K562 (cell line): Measurements from ENCODE around the gene TFCP2. TPM values are rescaled to one million over a fixed set of nuclear protein-coding genes. Genes with fewer than 3 reads are reported as not detected.

ENCODE experiments used
- ATAC-seq: fragments of 200-7000 bp; cut with Tn5 transposase; 3 replicates; pipeline ENCODE4 v1.9.1; 2020; ENCODE audit warnings: moderate library complexity
- BruUV-seq: library from RNA; stranded (reverse); fragments of 400-500 nt; replicated peaks from 2 replicates; lab custom pipeline; 2021; lab: Mats Ljungman, UMichigan
- CTCF ChIA-PET: fragments of 300-600 bp; formaldehyde crosslinking; extraction: SDS; loops from one replicate; lab custom pipeline; 2021; ENCODE audit warnings: low intra/inter-chr PET ratio; lab: Yijun Ruan, JAX
- POLR2A ChIA-PET: fragments of 300-600, 350-650 bp; sonication (Branson Sonifier 250); formaldehyde crosslinking; extraction: SDS; loops from one replicate; lab custom pipeline; 2021; ENCODE audit warnings: antibody characterized with exemption, inconsistent platforms; lab: Yijun Ruan, JAX
- DNase-seq, 4 experiments: peaks; one replicate each; pipeline versions ENCODE4 v3.0.0 to v3.0.0-alpha.2; 2011 to 2018; ENCODE audit warnings: low spot score in 3 of 4, mixed read lengths in 3 of 4; ENCODE audit errors: extremely low read depth in 1 of 4
- FAIRE-seq: peaks from 2 replicates; lab custom pipeline; 2011; peaks lifted over from hg19 to GRCh38; lab: Jason Lieb, UNC
- H2AFZ ChIP-seq: 2 replicates; pipeline ENCODE4 v1.6.0; 2011; ENCODE audit warnings: low read depth, low read length, control low read depth, inconsistent platforms
- H3K27ac ChIP-seq: fragments of 200-600 bp; 3 replicates; pipeline ENCODE4 v1.8.0; 2011; ENCODE audit warnings: low read depth, mild to moderate bottlenecking, control low read depth, inconsistent platforms, low read length, moderate library complexity, mixed read lengths; ENCODE audit errors: extremely low read depth
- H3K27me3 ChIP-seq, 2 experiments: fragments of 300-600 bp in 1 of 2; 2 replicates in 1 of 2; 3 replicates in 1 of 2; pipeline versions ENCODE4 v1.6.0 to v1.8.0; 2011; ENCODE audit warnings: inconsistent platforms in 2 of 2, low read length in 2 of 2, mild to moderate bottlenecking in 1 of 2, mixed read lengths in 1 of 2, moderate library complexity in 1 of 2; ENCODE audit not compliant: control insufficient read depth in 2 of 2, insufficient read depth in 2 of 2
- H3K36me3 ChIP-seq: fragments of 300-600 bp; 3 replicates; pipeline ENCODE4 v1.8.0; 2011; ENCODE audit warnings: mild to moderate bottlenecking, low read length, inconsistent platforms; ENCODE audit not compliant: control insufficient read depth, insufficient read depth
- H3K4me1 ChIP-seq, 2 experiments: fragments of 200-600 bp in 1 of 2; replicated peaks in 1 of 2; 2 replicates in 1 of 2; 3 replicates in 1 of 2; pipeline versions ENCODE4 v1.5.1 to v1.8.0; 2011; ENCODE audit warnings: inconsistent platforms in 2 of 2, low read length in 2 of 2, mild to moderate bottlenecking in 1 of 2, mixed read lengths in 1 of 2, moderate library complexity in 1 of 2; ENCODE audit not compliant: control insufficient read depth in 2 of 2, insufficient read depth in 2 of 2
- H3K4me2 ChIP-seq: 2 replicates; pipeline ENCODE4 v1.6.1; 2011; ENCODE audit warnings: low read length, control low read depth, inconsistent platforms, mixed read lengths; ENCODE audit not compliant: insufficient read depth
- H3K4me3 ChIP-seq: fragments of 200-600 bp; sonication (generic), shearing (Covaris generic); 2 replicates; pipeline ENCODE4 v1.5.1; 2016; ENCODE audit warnings: control low read depth, inconsistent platforms
- H3K79me2 ChIP-seq: fragments of 200-600 bp; 3 replicates; pipeline ENCODE4 v1.8.0; 2011; ENCODE audit warnings: low read length, inconsistent platforms; ENCODE audit not compliant: control insufficient read depth, insufficient read depth
- H3K9ac ChIP-seq, 2 experiments: 2 replicates each; pipeline versions ENCODE4 v1.6.0 to v1.6.1; 2011; ENCODE audit warnings: low read depth in 2 of 2, low read length in 2 of 2, control low read depth in 1 of 2, inconsistent platforms in 1 of 2, mild to moderate bottlenecking in 1 of 2, mixed read lengths in 1 of 2; ENCODE audit not compliant: insufficient read depth in 1 of 2
- H3K9me1 ChIP-seq: one replicate; pipeline ENCODE4 v1.6.0; 2011; ENCODE audit warnings: inconsistent platforms, mild to moderate bottlenecking, low read length, moderate library complexity; ENCODE audit not compliant: control insufficient read depth, insufficient read depth
- H3K9me3 ChIP-seq: replicated peaks from 2 replicates; pipeline ENCODE4 v1.5.1; 2011; ENCODE audit warnings: low read depth, low read length, inconsistent platforms; ENCODE audit not compliant: control insufficient read depth, insufficient read depth
- H4K20me1 ChIP-seq: replicated peaks from 2 replicates; pipeline ENCODE4 v1.6.1; 2011; ENCODE audit warnings: low read length, inconsistent platforms, mixed read lengths; ENCODE audit not compliant: control insufficient read depth, insufficient read depth
- ATF1 ChIP-seq, 2 experiments: fragments of 450-650 bp in 1 of 2; IDR thresholded peaks; 2 replicates each; pipeline ENCODE4 v1.6.1; 2016; ENCODE audit warnings: missing compliant biosample characterization in 1 of 2, missing genetic modification characterization in 1 of 2
- ESRRA ChIP-seq: fragments of 450-650 bp; IDR thresholded peaks from 2 replicates; pipeline ENCODE4 v1.6.1; 2014; ENCODE audit warnings: low read depth, mild to moderate bottlenecking, moderate library complexity, borderline replicate concordance
- MEIS2 ChIP-seq: fragments of 450-650 bp; IDR thresholded peaks from 2 replicates; pipeline ENCODE4 v1.6.1; 2014; ENCODE audit warnings: mild to moderate bottlenecking; ENCODE audit not compliant: partially characterized antibody
- NCOA2 ChIP-seq, 2 experiments: fragments of 450-650 bp; IDR thresholded peaks; 2 replicates each; pipeline ENCODE4 v1.6.1; 2018; ENCODE audit warnings: mild to moderate bottlenecking in 2 of 2, moderate library complexity in 1 of 2; ENCODE audit not compliant: partially characterized antibody in 2 of 2
- NFATC3 ChIP-seq: fragments of 450-650 bp; IDR thresholded peaks from 2 replicates; pipeline ENCODE4 v1.6.1; 2017; ENCODE audit warnings: mild to moderate bottlenecking
- RFX1 ChIP-seq: fragments of 450-650 bp; IDR thresholded peaks from 2 replicates; pipeline ENCODE4 v1.6.1; 2016; ENCODE audit warnings: mild to moderate bottlenecking, moderate library complexity
- SIN3B ChIP-seq: fragments of 450-650 bp; IDR thresholded peaks from 2 replicates; pipeline ENCODE4 v1.6.1; 2017; ENCODE audit warnings: low read depth, mild to moderate bottlenecking, moderate library complexity
- SREBF2 ChIP-seq: sonication (generic); formaldehyde crosslinking; IDR thresholded peaks from 2 replicates; pipeline ENCODE4 v1.4.0; 2020; ENCODE audit warnings: mild to moderate bottlenecking, missing genetic modification reagents
- WGBS: fragments of 100-300 bp; shearing (Covaris generic); methylation state at CpG from one replicate; pipeline ENCODE4 v1.1.6; 2016; ENCODE audit warnings: low coverage, mixed read lengths; ENCODE audit not compliant: insufficient coverage; ENCODE audit errors: missing lambda C conversion rate; 5-methylcytosine and 5-hydroxymethylcytosine counted together
- in situ Hi-C: fragments of 300-500 bp; cut with MboI; formaldehyde crosslinking; loops from 4 replicates; pipeline ENCODE4 v1.15.0; 2018; ENCODE audit warnings: inconsistent platforms, mixed read lengths
- intact Hi-C: fragments of 100-400 bp; cut with micrococcal nuclease; formaldehyde crosslinking; loops from 2 replicates; pipeline ENCODE4 v1.14.2; 2022
- polyA plus RNA-seq, 8 experiments: library from polyadenylated mRNA; depleted of rRNA in 4 of 8; stranded (reverse) in 5 of 8; unstranded in 3 of 8; fragments of >200 nt; fragmentation: Nextera tagmentation in 2 of 8; fragmentation: Illumina TruSeq in 1 of 8; extraction: Ambion mirVana in 2 of 8; extraction: Trizol in 1 of 8; gene quantifications; 2 replicates each; pipeline versions ENCODE4 v1.2.1 to v1.2.3, GENCODE V29; 2011 to 2014; ENCODE audit warnings: inconsistent platforms in 1 of 8, missing spikeins in 1 of 8
- total RNA-seq, 7 experiments: library from RNA; depleted of rRNA in 6 of 7; stranded (reverse); fragments of >200 nt in 6 of 7; fragmentation: Illumina TruSeq in 2 of 7; extraction: Trizol in 2 of 7; gene quantifications; 2 replicates each; pipeline versions ENCODE4 v1.2.1 to v1.2.3, GENCODE V29; 2011 to 2021; ENCODE audit warnings: low replicate concordance in 1 of 7
- TF ChIP-seq, protein P1 (sequence below): sonication (generic); formaldehyde crosslinking; IDR thresholded peaks from 2 replicates; pipeline ENCODE4 v1.8.0; 2022; ENCODE audit warnings: missing genetic modification reagents, mild to moderate bottlenecking, borderline replicate concordance

The TFCP2 gene
- total and polyA plus RNA-seq, 9 of the 15 experiments (the other 6 are each of a cell fraction or from before 2014, with no cell fraction given), result 8.0 to 38.9 (median 19.3) TPM

DNA sequence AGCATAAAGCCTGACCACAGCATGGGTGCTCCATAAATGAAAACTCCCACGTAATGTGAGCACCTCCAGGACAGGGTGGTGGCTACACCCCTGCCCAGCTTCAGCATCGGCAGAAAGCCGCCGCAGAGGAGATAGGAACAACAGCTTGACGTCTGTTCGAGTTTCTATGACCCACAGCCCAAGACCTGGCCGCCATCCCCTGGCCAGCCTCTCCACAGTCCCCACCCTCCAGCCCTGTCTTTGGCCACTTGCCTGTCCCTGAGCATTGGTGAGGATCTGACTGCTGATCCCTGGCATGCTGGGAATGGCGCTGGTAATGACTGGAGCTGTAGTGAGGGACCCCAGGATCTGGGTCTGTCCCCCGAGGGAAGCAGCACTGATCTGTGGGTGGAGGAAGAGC, 23.6 kb upstream of the TFCP2 start:
- WGBS, result 20% methylated on average over 8 of the region's 9 CpGs
- ATAC-seq, result no peak
- peaks cover 0 to 17% of the 10 kb centered on the region in 2 experiments; a peak in 3 of 5 replicates for H3K4me1 ChIP-seq
- no peaks in the 10 kb centered on the region for H3K9me1 ChIP-seq
- intact Hi-C loops (no loop called here), in situ Hi-C loops (no loop called here)
- no peak for DNase-seq
- H3K27me3 ChIP-seq, result no peaks in the 10 kb centered on the region
- POLR2A ChIA-PET, result interaction anchor here (0.6 to 1.6 kb wide), 3 partner anchors 8 to 218 kb away, joined by 3 to 7 read pairs (median 3); no protein-coding TSS in a partner anchor
- no peak for TF ChIP-seq SIN3B
- no peak for TF ChIP-seq SREBF2 (CRISPR knock-in tag)
- TF ChIP-seq RFX1, result no peak
- no peak for TF ChIP-seq ESRRA
- TF ChIP-seq ATF1 (CRISPR knock-in tag; IDR thresholded peaks at IDR 0.05), result no peak
- TF ChIP-seq ATF1 (tag; IDR thresholded peaks at IDR 0.05), result no peak
- no peak for TF ChIP-seq MEIS2
- TF ChIP-seq, protein P1, sequence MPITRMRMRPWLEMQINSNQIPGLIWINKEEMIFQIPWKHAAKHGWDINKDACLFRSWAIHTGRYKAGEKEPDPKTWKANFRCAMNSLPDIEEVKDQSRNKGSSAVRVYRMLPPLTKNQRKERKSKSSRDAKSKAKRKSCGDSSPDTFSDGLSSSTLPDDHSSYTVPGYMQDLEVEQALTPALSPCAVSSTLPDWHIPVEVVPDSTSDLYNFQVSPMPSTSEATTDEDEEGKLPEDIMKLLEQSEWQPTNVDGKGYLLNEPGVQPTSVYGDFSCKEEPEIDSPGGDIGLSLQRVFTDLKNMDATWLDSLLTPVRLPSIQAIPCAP (CRISPR knock-in tag), result no peak
- TF ChIP-seq NCOA2 (IDR thresholded peaks at IDR 0.05; ENCODE audit: partially characterized antibody in 2 of 2), result no peak
- no peak for TF ChIP-seq NFATC3
- H3K9ac ChIP-seq, result peak overlapping the region in 1 of 2 experiments; percentile 41; a peak in 1 of 4 replicates
- CTCF ChIA-PET, result no interaction called here
- H3K9me3 ChIP-seq, result no peaks in the 10 kb centered on the region
- H3K4me2 ChIP-seq, result no peak overlapping the region
- H3K36me3 ChIP-seq, result no peaks in the 10 kb centered on the region
- BruUV-seq, result no TSS peak
- no peak overlapping the region for H3K4me3 ChIP-seq
- no peak overlapping the region for H3K27ac ChIP-seq
- H2AFZ ChIP-seq, result no peak overlapping the region
- no peaks in the 10 kb centered on the region for H4K20me1 ChIP-seq
- no peaks in the 10 kb centered on the region for H3K79me2 ChIP-seq
- FAIRE-seq, result no peak
